Subcutaneous abdominal adipose tissue (tissue), 5 donors: ENCODE data around the gene RALGAPA1.

Source experiments
- H3K27ac ChIP-seq: one replicate; pipeline ENCODE4 v1.7.0; 2013; ENCODE audit warnings: low read depth, mild to moderate bottlenecking, inconsistent platforms, low read length, moderate library complexity
- H3K27me3 ChIP-seq, 5 donors: one replicate each; pipeline ENCODE4 v1.7.0; 2013; ENCODE audit warnings: low read length in 5 of 5, inconsistent platforms in 1 of 5; ENCODE audit not compliant: control insufficient read depth in 5 of 5, insufficient read depth in 4 of 5
- H3K36me3 ChIP-seq, 5 donors: one replicate each; pipeline ENCODE4 v1.7.0; 2013; ENCODE audit warnings: low read length in 5 of 5; ENCODE audit not compliant: control insufficient read depth in 5 of 5, insufficient read depth in 5 of 5
- H3K4me1 ChIP-seq, 5 donors: one replicate each; pipeline ENCODE4 v1.7.0; 2013; ENCODE audit warnings: low read length in 5 of 5, mild to moderate bottlenecking in 3 of 5, moderate library complexity in 1 of 5; ENCODE audit not compliant: control insufficient read depth in 5 of 5, insufficient read depth in 5 of 5
- H3K4me3 ChIP-seq, 5 donors: one replicate each; pipeline ENCODE4 v1.7.0; 2013; ENCODE audit warnings: low read length in 5 of 5, low read depth in 1 of 5
- H3K9ac ChIP-seq, 5 donors: one replicate each; pipeline ENCODE4 v1.7.0; 2013; ENCODE audit warnings: low read length in 5 of 5, mild to moderate bottlenecking in 4 of 5, moderate library complexity in 3 of 5
- H3K9me3 ChIP-seq, 5 donors: one replicate each; pipeline ENCODE4 v1.7.0; 2013; ENCODE audit warnings: low read length in 5 of 5; ENCODE audit not compliant: control insufficient read depth in 5 of 5
- donor health status: healthy.
- donor health status: healthy.
- donor health status: healthy.
- donor health status: healthy.
- donor health status: healthy.

The RALGAPA1 gene

GRCh38 chr14:35766700-35767082, 42.4 kb downstream of the RALGAPA1 start:
- H3K36me3 ChIP-seq, result peaks cover 5 to 19% (median 10%) of the 10 kb centered on the region in 5 donors
- no peaks in the 10 kb centered on the region for H3K27me3 ChIP-seq
- no peak overlapping the region for H3K4me3 ChIP-seq

GRCh38 chr14:35766036-35766699, 42.9 kb downstream of the RALGAPA1 start:
- Histone ChIP-seq H3K9ac (no peak overlapping the region), H3K4me3 (no peak overlapping the region), H3K9me3 (no peaks in the 10 kb centered on the region), H3K27ac (no peak overlapping the region), H3K36me3 (peaks cover 5 to 19% (median 11%) of the 10 kb centered on the region in 5 donors), H3K4me1 (no peaks in the 10 kb centered on the region), H3K27me3 (no peaks in the 10 kb centered on the region)

More at GRCh38 chr14:35766700-35767082, 42.4 kb downstream of the RALGAPA1 start:
- H3K4me1 ChIP-seq, result no peaks in the 10 kb centered on the region
- H3K9me3 ChIP-seq, result no peaks in the 10 kb centered on the region
- no peak overlapping the region for H3K27ac ChIP-seq
- no peak overlapping the region for H3K9ac ChIP-seq

- Histone ChIP-seq H3K9me3 (no peaks in the 10 kb centered on the region), H3K36me3 (peaks cover 9 to 37% (median 19%) of the 10 kb centered on the region in 5 donors)
Observed at GRCh38 chr14:35761922-35762321, 47.2 kb downstream of the RALGAPA1 start.

GRCh38 chr14:35760143-35760542, 49.0 kb downstream of the RALGAPA1 start:
- Histone ChIP-seq H3K9me3 (no peaks in the 10 kb centered on the region), H3K9ac (no peak overlapping the region), H3K27me3 (no peaks in the 10 kb centered on the region), H3K36me3 (peaks cover 19 to 35% (median 28%) of the 10 kb centered on the region in 5 donors), H3K4me3 (no peak overlapping the region), H3K4me1 (no peaks in the 10 kb centered on the region), H3K27ac (no peak overlapping the region)

More at GRCh38 chr14:35761922-35762321, 47.2 kb downstream of the RALGAPA1 start:
- no peaks in the 10 kb centered on the region for H3K27me3 ChIP-seq
- no peak overlapping the region for H3K27ac ChIP-seq
- no peaks in the 10 kb centered on the region for H3K4me1 ChIP-seq
- H3K9ac ChIP-seq, result no peak overlapping the region
- H3K4me3 ChIP-seq, result no peak overlapping the region

GRCh38 chr14:35758523-35759129, 50.5 kb downstream of the RALGAPA1 start:
- H3K4me1 ChIP-seq, result no peaks in the 10 kb centered on the region
- peaks cover 24 to 41% (median 38%) of the 10 kb centered on the region in 5 donors for H3K36me3 ChIP-seq
- no peak overlapping the region for H3K4me3 ChIP-seq
- H3K9ac ChIP-seq, result no peak overlapping the region
- H3K9me3 ChIP-seq, result no peaks in the 10 kb centered on the region
- H3K27ac ChIP-seq, result no peak overlapping the region
- no peaks in the 10 kb centered on the region for H3K27me3 ChIP-seq

- Histone ChIP-seq H3K4me1 (no peaks in the 10 kb centered on the region), H3K9me3 (no peaks in the 10 kb centered on the region), H3K36me3 (peaks cover 40 to 52% (median 49%) of the 10 kb centered on the region in 5 donors), H3K4me3 (no peak overlapping the region), H3K9ac (no peak overlapping the region), H3K27ac (no peak overlapping the region), H3K27me3 (no peaks in the 10 kb centered on the region)
Observed at GRCh38 chr14:35754671-35755070, 54.4 kb downstream of the RALGAPA1 start.

- no peaks in the 10 kb centered on the region for H3K4me1 ChIP-seq
- no peak overlapping the region for H3K4me3 ChIP-seq
- H3K9ac ChIP-seq, result no peak overlapping the region
- H3K9me3 ChIP-seq, result no peaks in the 10 kb centered on the region
- no peaks in the 10 kb centered on the region for H3K27me3 ChIP-seq
- peaks cover 42 to 55% (median 46%) of the 10 kb centered on the region in 5 donors for H3K36me3 ChIP-seq
- no peak overlapping the region for H3K27ac ChIP-seq
Observed at GRCh38 chr14:35752380-35752779, 56.7 kb downstream of the RALGAPA1 start.

GRCh38 chr14:35750202-35750904, 58.7 kb downstream of the RALGAPA1 start:
- no peaks in the 10 kb centered on the region for H3K4me1 ChIP-seq
- H3K9me3 ChIP-seq, result no peaks in the 10 kb centered on the region
- no peak overlapping the region for H3K4me3 ChIP-seq
- H3K27ac ChIP-seq, result no peak overlapping the region
- no peak overlapping the region for H3K9ac ChIP-seq
- H3K36me3 ChIP-seq, result peaks cover 30 to 46% (median 43%) of the 10 kb centered on the region in 5 donors
- no peaks in the 10 kb centered on the region for H3K27me3 ChIP-seq

GRCh38 chr14:35747379-35747778, 61.7 kb downstream of the RALGAPA1 start:
- Histone ChIP-seq H3K27me3 (no peaks in the 10 kb centered on the region), H3K4me3 (no peak overlapping the region), H3K9me3 (no peaks in the 10 kb centered on the region), H3K36me3 (peaks cover 17 to 39% (median 23%) of the 10 kb centered on the region in 5 donors), H3K9ac (no peak overlapping the region), H3K4me1 (no peaks in the 10 kb centered on the region), H3K27ac (no peak overlapping the region)

- H3K27ac ChIP-seq, result no peak overlapping the region
- peaks cover 4 to 42% (median 21%) of the 10 kb centered on the region in 5 donors for H3K36me3 ChIP-seq
- no peaks in the 10 kb centered on the region for H3K9me3 ChIP-seq
- H3K4me3 ChIP-seq, result no peak overlapping the region
- no peak overlapping the region for H3K9ac ChIP-seq
- H3K4me1 ChIP-seq, result no peaks in the 10 kb centered on the region
- H3K27me3 ChIP-seq, result no peaks in the 10 kb centered on the region
Observed at GRCh38 chr14:35742442-35742841, 66.7 kb downstream of the RALGAPA1 start.
